K562 (cell line): ENCODE measurements around the gene RHO. TPM values are rescaled to one million over a fixed set of nuclear protein-coding genes. Genes with fewer than 3 reads are reported as not detected.

Source experiments
- CTCF ChIP-seq, 3 experiments: IDR thresholded peaks in 2 of 3; conservative IDR thresholded peaks in 1 of 3; 2 replicates each; pipeline ENCODE4 v1.5.1; 2011 to 2012; ENCODE audit warnings: low read length in 3 of 3, mild to moderate bottlenecking in 3 of 3, control low read depth in 2 of 3, improper control_type of control experiment in 1 of 3, inconsistent platforms in 1 of 3, low read depth in 1 of 3, mixed read lengths in 1 of 3, moderate library complexity in 1 of 3; ENCODE audit not compliant: insufficient read depth in 2 of 3
- FOXA3 ChIP-seq, 2 experiments: fragments of 450-650 bp in 1 of 2; sonication (generic) in 1 of 2; formaldehyde crosslinking; IDR thresholded peaks in 1 of 2; conservative IDR thresholded peaks in 1 of 2; 2 replicates each; pipeline versions ENCODE4 v1.4.0 to v1.8.0; 2020 to 2022; ENCODE audit warnings: mild to moderate bottlenecking in 2 of 2, missing genetic modification reagents in 1 of 2
- HDAC2 ChIP-seq: fragments of 450-650 bp; IDR thresholded peaks from 2 replicates; pipeline ENCODE4 v1.6.1; 2016; ENCODE audit warnings: mild to moderate bottlenecking
- MAFF ChIP-seq: IDR thresholded peaks from 2 replicates; pipeline ENCODE4 v1.6.1; 2012; ENCODE audit warnings: low read length, improper control_type of control experiment
- MGA ChIP-seq: fragments of 450-650 bp; IDR thresholded peaks from 2 replicates; pipeline ENCODE4 v1.6.1; 2016; ENCODE audit warnings: mild to moderate bottlenecking, moderate library complexity
- MYC ChIP-seq, 2 experiments: fragments of 250-450 bp in 1 of 2; sonication (Bioruptor Pico) in 1 of 2; IDR thresholded peaks; 2 replicates each; pipeline versions ENCODE4 v1.5.1 to v1.6.1; 2012 to 2021; ENCODE audit warnings: low read depth in 2 of 2, borderline replicate concordance in 1 of 2, improper control_type of control experiment in 1 of 2, low read length in 1 of 2, mild to moderate bottlenecking in 1 of 2, moderate library complexity in 1 of 2
- RAD21 ChIP-seq, 2 experiments: fragments of 250-450 bp in 1 of 2; fragments of 450-650 bp in 1 of 2; sonication (Bioruptor Pico) in 1 of 2; formaldehyde crosslinking in 1 of 2; IDR thresholded peaks in 1 of 2; conservative IDR thresholded peaks in 1 of 2; 2 replicates each; pipeline versions ENCODE4 v1.4.0 to v1.8.0; 2020 to 2022; ENCODE audit warnings: mild to moderate bottlenecking in 2 of 2, moderate library complexity in 1 of 2
- ZBTB5 ChIP-seq: fragments of 450-650 bp; IDR thresholded peaks from 2 replicates; pipeline ENCODE4 v1.6.1; 2017; ENCODE audit warnings: antibody characterized with exemption
- ZNF140 ChIP-seq: fragments of 250-450 bp; sonication (Bioruptor Pico); IDR thresholded peaks from 2 replicates; pipeline ENCODE4 v1.8.0; 2021; ENCODE audit warnings: moderate library complexity, mild to moderate bottlenecking, inconsistent platforms
- ZNF175 ChIP-seq: fragments of 200-800 bp; sonication (Bioruptor generic); IDR thresholded peaks from 2 replicates; pipeline ENCODE4 v1.6.1; 2016; ENCODE audit warnings: low read depth, mild to moderate bottlenecking, missing genetic modification characterization, missing compliant biosample characterization
- polyA plus RNA-seq, 8 experiments: library from polyadenylated mRNA; depleted of rRNA in 4 of 8; stranded (reverse) in 5 of 8; unstranded in 3 of 8; fragments of >200 nt; fragmentation: Nextera tagmentation in 2 of 8; fragmentation: Illumina TruSeq in 1 of 8; extraction: Ambion mirVana in 2 of 8; extraction: Trizol in 1 of 8; gene quantifications; 2 replicates each; pipeline versions ENCODE4 v1.2.1 to v1.2.3, GENCODE V29; 2011 to 2014; ENCODE audit warnings: inconsistent platforms in 1 of 8, missing spikeins in 1 of 8
- total RNA-seq, 7 experiments: library from RNA; depleted of rRNA in 6 of 7; stranded (reverse); fragments of >200 nt in 6 of 7; fragmentation: Illumina TruSeq in 2 of 7; extraction: Trizol in 2 of 7; gene quantifications; 2 replicates each; pipeline versions ENCODE4 v1.2.1 to v1.2.3, GENCODE V29; 2011 to 2021; ENCODE audit warnings: low replicate concordance in 1 of 7

Gene RHO
- total and polyA plus RNA-seq, 9 of the 15 experiments (the other 6 are each of a cell fraction or from before 2014, with no cell fraction given) = not detected

- peak; percentile 14; the same call in 1 of the 2 replicates for TF ChIP-seq MGA
- TF ChIP-seq ZNF175 (CRISPR knock-in tag) = peak; percentile 65; the same call in 1 of the 2 replicates
- peak; percentile 64 for TF ChIP-seq MAFF
- peak; percentile 75 to 86 (median 82) for TF ChIP-seq CTCF (IDR thresholded peaks at IDR 0.05 in 2 of 3, conservative IDR thresholded peaks at IDR 0.05 in 1 of 3; ENCODE audit: insufficient read depth in 2 of 3, low read depth in 1 of 3, low read length in 3 of 3)
- TF ChIP-seq FOXA3 (CRISPR knock-in tag; conservative IDR thresholded peaks at IDR 0.05 in 1 of 2, IDR thresholded peaks at IDR 0.05 in 1 of 2) = no peak
- no peak for TF ChIP-seq ZBTB5
- 0 out of 2 replicates have a peak, but pooled peaks have one; percentile 39 for TF ChIP-seq HDAC2
- TF ChIP-seq RAD21 (CRISPR knock-in tag; conservative IDR thresholded peaks at IDR 0.05 in 1 of 2, IDR thresholded peaks at IDR 0.05 in 1 of 2) = peak; percentile 88 to 89
- TF ChIP-seq MYC (IDR thresholded peaks at IDR 0.05; ENCODE audit: low read depth, low read length) = 0 out of 2 replicates have a peak, but pooled peaks have one; percentile 24
- TF ChIP-seq MYC (CRISPR knock-in tag; IDR thresholded peaks at IDR 0.05; ENCODE audit: borderline replicate concordance, low read depth) = no peak
- TF ChIP-seq ZNF140 = no peak
Measured at GRCh38 chr3:129490273-129490675, 38.2 kb upstream of the RHO start (continued).
